ENCODE measurements around the gene EXT2. TPM values are rescaled to one million over a fixed set of nuclear protein-coding genes. Genes with fewer than 3 reads are reported as not detected.

Gene EXT2
- total and polyA plus RNA-seq, 2 donors from 2014 or later: 29.8 to 54.1 TPM

GRCh38 chr11:44226945-44227344, 131.5 kb downstream of the EXT2 start:
- no peak for TF ChIP-seq CTCF (IDR thresholded peaks at IDR 0.05; ENCODE audit: borderline replicate concordance, extremely low read depth, insufficient read depth)
- intact Hi-C loops (cut with DNase I): no loop called here
- no peak for FAIRE-seq

GRCh38 chr11:44228379-44228778, 132.9 kb downstream of the EXT2 start:
- H3K27me3 ChIP-seq (ENCODE audit: control insufficient read depth, insufficient read depth, low read length): no peaks in the 10 kb centered on the region
- intact Hi-C loops (cut with DNase I): no loop called here
- H3K27ac ChIP-seq (ENCODE audit: low read depth in 2 of 2, low read length in 2 of 2): no peak overlapping the region
- peaks cover 0 to 2% (median 0%) of the 10 kb centered on the region in 3 donors for H3K36me3 ChIP-seq (ENCODE audit: control insufficient read depth in 2 of 3, insufficient read depth in 3 of 3, low read length in 3 of 3)
- no peaks in the 10 kb centered on the region for H3K9me3 ChIP-seq (ENCODE audit: control insufficient read depth in 2 of 3, insufficient read depth in 1 of 3, low read length in 3 of 3)
- no peak for TF ChIP-seq CTCF (IDR thresholded peaks at IDR 0.05; ENCODE audit: borderline replicate concordance, extremely low read depth, insufficient read depth)
- FAIRE-seq (no peak), DNase-seq (no peak)
- no peak overlapping the region for H3K9ac ChIP-seq (ENCODE audit: low read length in 3 of 3)
- no peaks in the 10 kb centered on the region for H3K4me1 ChIP-seq (ENCODE audit: control insufficient read depth in 2 of 3, insufficient read depth in 2 of 3, low read depth in 1 of 3, low read length in 3 of 3)
- no peak overlapping the region for H3K4me3 ChIP-seq (ENCODE audit: low read length in 3 of 3)

More at GRCh38 chr11:44226945-44227344, 131.5 kb downstream of the EXT2 start:
- Histone ChIP-seq H3K27me3 (ENCODE audit: control insufficient read depth, insufficient read depth, low read length) (no peaks in the 10 kb centered on the region), H3K4me3 (ENCODE audit: low read length in 3 of 3) (no peak overlapping the region), H3K4me1 (ENCODE audit: control insufficient read depth in 2 of 3, insufficient read depth in 2 of 3, low read depth in 1 of 3, low read length in 3 of 3) (no peaks in the 10 kb centered on the region), H3K27ac (ENCODE audit: low read depth in 2 of 2, low read length in 2 of 2) (no peak overlapping the region), H3K9me3 (ENCODE audit: control insufficient read depth in 2 of 3, insufficient read depth in 1 of 3, low read length in 3 of 3) (no peaks in the 10 kb centered on the region), H3K36me3 (ENCODE audit: control insufficient read depth in 2 of 3, insufficient read depth in 3 of 3, low read length in 3 of 3) (peaks cover 0 to 2% (median 0%) of the 10 kb centered on the region in 3 donors), H3K9ac (ENCODE audit: low read length in 3 of 3) (no peak overlapping the region)
- no peak for DNase-seq

GRCh38 chr11:44229098-44229497, 133.6 kb downstream of the EXT2 start:
- H3K27ac ChIP-seq (ENCODE audit: low read depth in 2 of 2, low read length in 2 of 2): no peak overlapping the region
- no peak overlapping the region for H3K9ac ChIP-seq (ENCODE audit: low read length in 3 of 3)
- intact Hi-C loops (cut with DNase I): no loop called here
- TF ChIP-seq CTCF (IDR thresholded peaks at IDR 0.05; ENCODE audit: borderline replicate concordance, extremely low read depth, insufficient read depth): no peak
- no peaks in the 10 kb centered on the region for H3K9me3 ChIP-seq (ENCODE audit: control insufficient read depth in 2 of 3, insufficient read depth in 1 of 3, low read length in 3 of 3)
- FAIRE-seq: no peak
- DNase-seq: no peak
- no peak overlapping the region for H3K4me3 ChIP-seq (ENCODE audit: low read length in 3 of 3)
- H3K36me3 ChIP-seq (ENCODE audit: control insufficient read depth in 2 of 3, insufficient read depth in 3 of 3, low read length in 3 of 3): peaks cover 0 to 2% (median 0%) of the 10 kb centered on the region in 3 donors
- no peaks in the 10 kb centered on the region for H3K27me3 ChIP-seq (ENCODE audit: control insufficient read depth, insufficient read depth, low read length)
- H3K4me1 ChIP-seq (ENCODE audit: control insufficient read depth in 2 of 3, insufficient read depth in 2 of 3, low read depth in 1 of 3, low read length in 3 of 3): no peaks in the 10 kb centered on the region

GRCh38 chr11:44229624-44230023, 134.1 kb downstream of the EXT2 start:
- H3K36me3 ChIP-seq (ENCODE audit: control insufficient read depth in 2 of 3, insufficient read depth in 3 of 3, low read length in 3 of 3): peaks cover 0 to 2% (median 0%) of the 10 kb centered on the region in 3 donors
- TF ChIP-seq CTCF (IDR thresholded peaks at IDR 0.05; ENCODE audit: borderline replicate concordance, extremely low read depth, insufficient read depth): no peak
- no peak overlapping the region for H3K4me3 ChIP-seq (ENCODE audit: low read length in 3 of 3)
- DNase-seq (no peak), FAIRE-seq (no peak)
- intact Hi-C loops (cut with DNase I): no loop called here
- H3K27me3 ChIP-seq (ENCODE audit: control insufficient read depth, insufficient read depth, low read length): no peaks in the 10 kb centered on the region
- no peak overlapping the region for H3K9ac ChIP-seq (ENCODE audit: low read length in 3 of 3)
- no peak overlapping the region for H3K27ac ChIP-seq (ENCODE audit: low read depth in 2 of 2, low read length in 2 of 2)
- H3K4me1 ChIP-seq (ENCODE audit: control insufficient read depth in 2 of 3, insufficient read depth in 2 of 3, low read depth in 1 of 3, low read length in 3 of 3): no peaks in the 10 kb centered on the region
- no peaks in the 10 kb centered on the region for H3K9me3 ChIP-seq (ENCODE audit: control insufficient read depth in 2 of 3, insufficient read depth in 1 of 3, low read length in 3 of 3)

Measured in kidney (tissue), 14 donors.